Fibroblast of skin of back (primary cell): Measurements from ENCODE around the gene SERAC1. TPM values are rescaled to one million over a fixed set of nuclear protein-coding genes. Genes with fewer than 3 reads are reported as not detected.
"Not testable (repeated sequence)": the region's sequence is repeated elsewhere in the genome, so short reads cannot be mapped to it uniquely, and the experiment has no call there.

Experiments
- DNase-seq: peaks from one replicate; pipeline ENCODE4 v3.0.0-alpha.2; 2013
- polyA plus RNA-seq, 2 experiments: library from polyadenylated mRNA; unstranded; fragments of 120-200 nt; gene quantifications; one replicate each; pipeline ENCODE4 v1.2.1, GENCODE V29; 2013; ENCODE audit not compliant: insufficient read length in 2 of 2

SERAC1 gene
- 12.6 TPM for polyA plus RNA-seq (2013, experiment 1 of 2; ENCODE audit: insufficient read length)
- 18.7 TPM for polyA plus RNA-seq (2013, experiment 2 of 2; ENCODE audit: insufficient read length)

DNA sequence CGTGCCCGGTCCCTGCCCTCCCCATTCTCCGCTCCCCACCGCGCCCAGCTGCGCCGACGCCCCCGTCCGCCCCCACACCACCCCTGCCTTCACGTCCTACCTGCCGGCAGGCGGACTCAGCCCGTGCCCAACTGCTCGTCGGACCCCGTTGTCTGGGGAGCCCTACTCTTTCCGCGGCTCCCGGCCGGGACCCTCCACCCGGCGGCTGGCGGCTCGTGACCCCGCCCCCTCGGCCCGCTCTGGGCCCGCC, at the start of gene SERAC1:
Gene SERAC1 (minus strand): TSS at position 223 of the 250 bp plus-strand sequence. CDS start 9,899 bp downstream, outside the sequence.
- no peak for DNase-seq

- DNase-seq, result peak; percentile 79
Observed at GRCh38 chr6:158213925-158214674, 46.0 kb upstream of the SERAC1 start.

GRCh38 chr6:158211273-158212055, 43.4 kb upstream of the SERAC1 start:
- DNase-seq, result peak; percentile 73

DNA sequence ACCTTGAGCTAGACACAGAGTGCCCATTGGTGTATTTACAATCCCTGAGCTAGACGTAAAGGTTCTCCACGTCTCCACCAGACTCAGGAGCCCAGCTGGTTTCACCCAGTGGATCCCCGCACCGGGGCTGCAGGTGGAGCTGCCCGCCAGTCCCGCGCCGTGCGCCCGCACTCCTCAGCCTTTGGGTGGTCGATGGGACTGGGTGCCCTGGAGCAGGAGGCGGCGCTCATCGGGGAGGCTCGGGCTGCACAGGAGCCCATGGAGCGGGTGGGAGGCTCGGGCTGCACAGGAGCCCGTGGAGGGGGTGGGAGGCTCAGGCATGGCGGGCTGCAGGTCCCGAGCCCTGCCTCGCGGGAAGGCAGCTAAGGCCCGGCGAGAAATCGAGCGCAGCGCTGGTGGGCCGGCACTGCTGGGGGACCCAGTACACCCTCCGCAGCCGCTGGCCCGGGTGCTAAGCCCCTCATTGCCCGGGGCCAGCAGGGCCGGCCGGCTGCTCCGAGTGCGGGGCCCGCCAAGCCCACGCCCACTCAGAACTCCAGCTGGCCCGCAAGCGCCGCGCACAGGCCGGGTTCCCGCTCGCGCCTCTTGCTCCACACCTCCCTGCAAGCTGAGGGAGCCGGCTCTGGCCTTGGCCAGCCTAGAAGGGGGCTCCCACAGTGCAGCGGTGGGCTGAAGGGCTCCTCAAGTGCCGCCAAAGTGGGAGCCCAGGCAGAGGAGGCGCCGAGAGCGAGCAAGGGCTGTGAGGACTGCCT, 41.7 kb upstream of the SERAC1 start:
- DNase-seq, result not testable (repeated sequence)

- DNase-seq, result not testable (repeated sequence)
Observed at GRCh38 chr6:158208226-158209030, 40.4 kb upstream of the SERAC1 start.

DNA sequence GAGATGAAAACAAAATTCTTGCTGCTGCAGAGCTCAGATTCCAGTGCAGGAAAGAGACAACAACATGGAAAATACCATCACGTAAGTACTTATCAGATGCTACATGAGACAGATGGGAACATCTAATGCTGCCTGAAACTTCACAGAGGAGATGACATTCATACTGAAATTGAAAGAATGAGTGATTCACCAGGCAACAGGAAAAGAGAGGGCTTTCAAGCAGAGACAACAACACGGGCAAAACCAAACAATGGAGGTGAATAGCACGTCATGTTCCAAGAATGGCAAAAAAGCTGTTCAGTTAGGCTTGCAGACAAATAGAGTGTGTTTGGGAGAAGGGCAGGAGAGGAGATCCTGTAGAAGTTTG, 39.3 kb upstream of the SERAC1 start:
- DNase-seq, result peak; percentile 81

DNA sequence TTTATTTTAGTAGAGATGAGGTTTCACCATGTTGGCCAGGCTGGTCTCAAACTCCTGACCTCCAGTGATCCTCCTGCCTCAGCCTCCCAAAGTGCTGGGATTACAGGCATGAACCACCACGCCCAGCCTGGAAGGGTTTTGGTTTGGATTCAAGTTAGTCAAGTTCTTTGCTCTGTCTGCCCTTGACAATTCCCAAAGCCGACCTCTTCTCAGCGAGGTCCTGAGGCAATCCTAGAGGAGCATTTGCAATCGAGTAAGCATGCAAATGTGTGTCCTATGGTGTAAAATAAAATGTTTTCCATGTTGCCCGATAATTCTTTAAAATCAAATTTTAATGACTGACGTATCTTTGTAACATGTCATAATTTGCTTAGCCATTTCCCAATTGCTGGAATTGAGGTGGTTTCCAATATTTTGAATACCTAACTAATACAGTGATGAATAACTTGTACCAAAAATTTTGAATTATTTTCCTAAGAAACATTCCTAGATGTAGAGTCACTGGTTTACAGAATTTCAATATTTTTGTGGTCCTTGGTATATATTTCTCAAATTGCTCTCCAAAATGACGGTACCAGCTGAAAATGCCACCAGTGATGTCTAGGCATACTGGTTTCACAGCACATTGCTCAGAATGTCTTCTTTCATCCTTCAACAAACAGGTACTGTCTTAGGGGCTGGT, 38.8 kb upstream of the SERAC1 start:
- peak; percentile 77 for DNase-seq

GRCh38 chr6:158205169-158205944, 37.3 kb upstream of the SERAC1 start:
- DNase-seq, result no peak

- no peak for DNase-seq
Observed at GRCh38 chr6:158198461-158198860, 30.4 kb upstream of the SERAC1 start.

GRCh38 chr6:158194487-158195280, 26.6 kb upstream of the SERAC1 start:
- DNase-seq, result no peak

GRCh38 chr6:158191761-158192160, 23.7 kb upstream of the SERAC1 start:
- DNase-seq, result no peak

DNA sequence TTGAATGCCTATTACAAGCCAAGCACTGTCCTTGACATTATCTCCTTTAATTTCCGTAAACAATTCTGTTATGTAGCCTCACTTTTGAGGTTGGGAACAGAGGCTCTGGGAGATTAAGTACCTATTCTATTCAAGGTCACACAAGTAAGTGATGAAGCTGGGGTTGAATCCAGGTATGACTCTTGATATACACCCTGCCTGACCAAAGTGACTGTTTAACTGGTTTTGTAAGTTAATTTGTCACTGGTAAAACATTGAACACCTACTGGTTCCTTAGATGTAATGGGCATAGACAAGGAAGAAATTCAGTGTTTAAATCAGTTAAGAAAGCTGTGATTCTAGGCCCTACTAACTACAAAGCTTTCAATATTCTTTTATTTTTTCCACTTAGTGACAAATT, 23.0 kb upstream of the SERAC1 start:
- DNase-seq, result no peak

GRCh38 chr6:158188591-158188990, 20.5 kb upstream of the SERAC1 start:
- no peak for DNase-seq

- peak; percentile 76 for DNase-seq
Observed at GRCh38 chr6:158185729-158186456, 17.8 kb upstream of the SERAC1 start.

DNA sequence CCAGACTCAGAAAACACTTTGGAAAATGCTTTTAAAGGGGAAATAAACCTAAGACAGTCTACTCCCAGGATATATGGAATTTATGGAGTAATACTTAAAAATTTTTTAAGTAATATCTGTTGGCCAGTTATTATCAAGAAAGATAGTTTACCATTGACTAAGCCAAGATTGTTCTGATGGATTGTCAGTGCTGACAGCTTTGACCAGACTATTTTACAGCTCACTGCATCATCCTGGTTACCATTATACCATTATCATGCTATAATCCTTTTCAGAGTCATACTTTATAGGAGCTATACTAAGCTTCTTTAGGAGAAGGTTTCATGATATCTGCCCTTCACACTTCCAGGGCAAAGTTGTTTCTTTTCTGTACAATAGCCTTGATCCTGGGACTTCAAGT, 16.5 kb upstream of the SERAC1 start:
- peak; percentile 66 for DNase-seq

DNA sequence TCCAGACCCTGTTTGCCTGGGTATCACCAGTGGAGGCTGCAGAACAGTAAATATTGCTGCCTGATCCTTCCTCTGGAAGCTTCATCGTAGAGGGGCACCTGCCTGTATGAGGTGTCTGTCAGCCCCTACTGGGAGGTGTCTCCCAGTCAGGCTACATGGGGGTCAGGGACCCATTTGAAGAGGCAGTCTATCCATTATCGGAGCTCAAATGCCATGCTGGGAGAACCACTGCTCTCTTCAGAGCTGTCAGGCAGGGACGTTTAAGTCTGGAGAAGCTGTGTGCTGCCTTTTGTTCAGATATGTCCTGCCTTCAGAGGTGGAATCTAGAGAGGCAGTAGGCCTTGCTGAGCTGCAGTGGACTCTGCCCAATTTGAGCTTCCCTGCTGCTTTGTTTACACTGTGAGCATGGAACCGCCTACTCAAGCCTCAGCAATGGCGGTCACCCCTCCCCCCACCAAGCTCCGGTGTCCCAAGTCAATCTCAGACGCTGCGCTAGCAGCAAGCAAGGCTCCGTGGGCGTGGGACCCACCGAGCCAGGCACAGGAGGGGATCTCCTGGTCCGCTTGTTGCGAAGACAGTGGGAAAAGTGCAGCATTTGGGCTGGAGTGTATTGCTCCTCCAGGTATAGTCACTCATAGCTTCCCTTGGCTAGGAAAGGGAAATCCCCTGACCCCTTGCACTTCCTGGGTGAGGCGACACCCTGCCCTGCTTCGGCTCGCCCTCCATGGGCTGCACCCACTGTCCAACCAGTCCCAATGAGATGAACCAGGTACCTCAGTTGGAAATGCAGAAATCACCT, 15.3 kb upstream of the SERAC1 start:
- DNase-seq, result not testable (repeated sequence)

DNA sequence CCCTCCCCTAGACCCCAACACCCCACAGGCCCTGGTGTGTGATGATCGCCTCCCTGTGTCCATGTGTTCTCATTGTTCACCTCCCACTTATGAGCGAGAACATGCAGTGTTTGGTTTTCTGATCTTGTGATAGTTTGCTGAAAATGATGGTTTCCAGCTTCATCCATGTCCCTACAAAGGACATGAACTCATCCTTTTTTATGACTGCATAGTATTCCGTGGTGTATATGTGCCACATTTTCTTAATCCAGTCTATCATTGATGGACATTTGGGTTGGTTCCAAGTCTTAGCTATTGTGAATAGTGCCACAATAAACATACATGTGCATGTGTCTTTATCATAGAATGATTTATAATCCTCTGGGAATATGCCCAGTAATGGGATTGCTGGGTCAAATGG, 9.7 kb upstream of the SERAC1 start:
- DNase-seq, result not testable (repeated sequence)

DNA sequence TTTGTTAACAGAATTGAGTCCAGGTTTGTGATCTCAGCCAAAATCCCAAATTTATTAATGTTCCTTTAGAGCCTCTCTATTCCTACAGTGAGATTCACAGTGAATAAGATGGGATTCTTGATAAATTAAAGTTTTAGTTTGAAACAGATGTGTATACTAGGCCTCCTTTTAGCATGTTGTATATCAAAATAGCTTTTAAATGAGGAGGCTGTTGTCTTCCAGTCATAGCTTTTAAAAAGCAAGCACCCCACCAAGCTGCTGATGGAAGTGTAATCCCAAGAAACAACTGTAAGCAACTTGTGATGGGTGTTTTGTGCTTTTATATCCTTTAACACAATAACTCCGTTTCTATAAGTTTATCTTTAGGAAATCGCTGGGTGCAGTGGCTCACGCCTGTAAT, 7.0 kb upstream of the SERAC1 start:
- DNase-seq, result no peak

DNA sequence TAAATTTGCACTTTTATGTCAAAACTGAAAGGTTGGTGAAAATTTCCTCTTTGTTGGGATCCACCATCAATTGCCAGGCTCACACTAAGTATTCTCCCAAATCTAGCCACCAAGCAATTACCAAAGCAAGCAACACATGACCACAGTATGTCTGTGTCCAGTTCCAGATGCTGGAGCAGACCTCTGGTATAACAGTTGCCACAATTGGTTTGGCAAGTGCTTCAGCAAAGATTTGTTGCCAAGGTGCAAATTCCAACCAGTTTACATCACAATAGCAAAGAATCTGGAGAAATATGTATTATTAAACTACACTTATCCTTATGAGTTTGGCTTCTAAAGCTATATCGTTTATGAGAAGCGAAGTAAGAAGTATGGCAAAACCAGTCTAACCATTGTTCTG, 6.5 kb upstream of the SERAC1 start:
- peak; percentile 94 for DNase-seq
